HepG2 (cell line): Measurements from ENCODE around the gene PDSS2. TPM values are rescaled to one million over a fixed set of nuclear protein-coding genes. Genes with fewer than 3 reads are reported as not detected.

Experiments used
- ATAC-seq: fragments of 200-7000 bp; cut with Tn5 transposase; 3 replicates; pipeline ENCODE4 v1.9.1; 2020; ENCODE audit warnings: mild to moderate bottlenecking, moderate library complexity
- BruUV-seq: library from RNA; stranded (reverse); fragments of 400-500 nt; replicated peaks from 2 replicates; lab custom pipeline; 2021; lab: Mats Ljungman, UMichigan
- CTCF ChIA-PET: fragments of 300-600 bp; formaldehyde crosslinking; extraction: SDS; loops from one replicate; lab custom pipeline; 2021; ENCODE audit warnings: low total read pairs, inconsistent platforms, low intra/inter-chr PET ratio; lab: Yijun Ruan, JAX
- POLR2A ChIA-PET: fragments of 350-600 bp; sonication (Branson Sonifier 250); formaldehyde crosslinking; loops from one replicate; lab custom pipeline; 2020; ENCODE audit warnings: antibody characterized with exemption, inconsistent platforms; lab: Yijun Ruan, JAX
- DNase-seq: peaks from one replicate; pipeline ENCODE4 v3.0.0-alpha.2; 2015; ENCODE audit warnings: low spot score
- FAIRE-seq: peaks from 3 replicates; lab custom pipeline; 2011; peaks lifted over from hg19 to GRCh38; lab: Jason Lieb, UNC
- H2AFZ ChIP-seq: one replicate; pipeline ENCODE4 v1.6.1; 2011; ENCODE audit warnings: low read length, inconsistent platforms
- H3K27ac ChIP-seq: fragments of 300-600 bp; 3 replicates; pipeline ENCODE4 v1.8.0; 2011; ENCODE audit warnings: mixed run types, mild to moderate bottlenecking, mixed read lengths, low read length, inconsistent platforms; ENCODE audit not compliant: insufficient read depth; ENCODE audit errors: extremely low read length
- H3K27me3 ChIP-seq, 2 experiments: fragments of 200-600 bp in 1 of 2; 2 replicates in 1 of 2; 3 replicates in 1 of 2; pipeline versions ENCODE4 v1.6.0 to v1.8.0; 2011; ENCODE audit warnings: low read length in 2 of 2, mild to moderate bottlenecking in 2 of 2, moderate library complexity in 2 of 2, inconsistent platforms in 1 of 2; ENCODE audit not compliant: insufficient read depth in 2 of 2, control insufficient read depth in 1 of 2
- H3K36me3 ChIP-seq, 2 experiments: fragments of 200-600 bp in 1 of 2; replicated peaks in 1 of 2; 2 replicates in 1 of 2; 3 replicates in 1 of 2; pipeline versions ENCODE4 v1.5.1 to v1.8.0; 2011; ENCODE audit warnings: low read length in 2 of 2, inconsistent platforms in 1 of 2; ENCODE audit not compliant: insufficient read depth in 2 of 2, control insufficient read depth in 1 of 2
- H3K4me1 ChIP-seq: 2 replicates; pipeline ENCODE4 v1.5.1; 2012; ENCODE audit warnings: low read length, inconsistent platforms; ENCODE audit not compliant: insufficient read depth
- H3K4me2 ChIP-seq: 2 replicates; pipeline ENCODE4 v1.6.0; 2011; ENCODE audit warnings: low read depth, low read length, inconsistent platforms
- H3K4me3 ChIP-seq, 3 experiments: fragments of 200-600 bp in 1 of 3; sonication (generic), shearing (Covaris generic) in 1 of 3; replicated peaks in 1 of 3; 2 replicates each; pipeline ENCODE4 v1.5.1; 2011 to 2016; ENCODE audit warnings: low read length in 3 of 3, inconsistent platforms in 2 of 3, low read depth in 2 of 3, mild to moderate bottlenecking in 2 of 3, control low read depth in 1 of 3, mixed read lengths in 1 of 3; ENCODE audit not compliant: insufficient read depth in 1 of 3
- H3K79me2 ChIP-seq: one replicate; pipeline ENCODE4 v1.6.1; 2011; ENCODE audit warnings: low read length, inconsistent platforms; ENCODE audit not compliant: insufficient read depth
- H3K9ac ChIP-seq: 2 replicates; pipeline ENCODE4 v1.6.0; 2011; ENCODE audit warnings: mild to moderate bottlenecking, low read depth, low read length, inconsistent platforms; ENCODE audit not compliant: insufficient read depth
- H3K9me3 ChIP-seq: 2 replicates; pipeline ENCODE4 v1.5.1; 2012; ENCODE audit warnings: mild to moderate bottlenecking, low read length
- H4K20me1 ChIP-seq: 2 replicates; pipeline ENCODE4 v1.6.0; 2011; ENCODE audit warnings: inconsistent platforms, mild to moderate bottlenecking, low read length, moderate library complexity; ENCODE audit not compliant: insufficient read depth
- GLMP ChIP-seq: sonication (generic); formaldehyde crosslinking; IDR thresholded peaks from 2 replicates; pipeline ENCODE4 v1.9.0; 2021; ENCODE audit warnings: missing genetic modification reagents, mild to moderate bottlenecking, borderline replicate concordance
- HMGXB3 ChIP-seq: sonication (generic); formaldehyde crosslinking; IDR thresholded peaks from 2 replicates; pipeline ENCODE4 v1.4.0; 2020; ENCODE audit warnings: missing genetic modification reagents, borderline replicate concordance
- KDM5A ChIP-seq: fragments of 200-600 bp; sonication (generic); IDR thresholded peaks from 2 replicates; pipeline ENCODE4 v1.7.0; 2018; ENCODE audit warnings: antibody characterized with exemption, mild to moderate bottlenecking, low read length, borderline replicate concordance
- NFAT5 ChIP-seq: sonication (generic); formaldehyde crosslinking; IDR thresholded peaks from 2 replicates; pipeline ENCODE4 v1.4.0; 2020; ENCODE audit warnings: missing genetic modification reagents
- SOX5 ChIP-seq: IDR thresholded peaks from 2 replicates; pipeline ENCODE4 v1.6.1; 2016; ENCODE audit warnings: borderline replicate concordance
- STAT6 ChIP-seq: sonication (generic); formaldehyde crosslinking; IDR thresholded peaks from 2 replicates; pipeline ENCODE4 v1.4.0; 2020; ENCODE audit warnings: missing genetic modification reagents, mild to moderate bottlenecking, borderline replicate concordance
- SYNCRIP ChIP-seq: fragments of 200-400 bp; formaldehyde crosslinking; IDR thresholded peaks from 2 replicates; pipeline ENCODE4 v1.6.1; 2018; ENCODE audit warnings: mild to moderate bottlenecking, low read depth, low read length; ENCODE audit not compliant: insufficient read depth
- ZNF737 ChIP-seq: sonication (generic); formaldehyde crosslinking; IDR thresholded peaks from 2 replicates; pipeline ENCODE4 v1.5.0; 2020; ENCODE audit warnings: missing genetic modification reagents, mild to moderate bottlenecking, borderline replicate concordance
- ZNF768 ChIP-seq: sonication (generic); formaldehyde crosslinking; IDR thresholded peaks from 2 replicates; pipeline ENCODE4 v1.4.0; 2020; ENCODE audit warnings: missing genetic modification reagents
- WGBS: methylation state at CpG from one replicate; pipeline ENCODE4 v1.1.6; 2017; ENCODE audit warnings: low lambda C conversion rate; 5-methylcytosine and 5-hydroxymethylcytosine counted together
- in situ Hi-C: cut with HindIII; loops from 2 replicates; pipeline ENCODE4 v1.10.0; 2017; ENCODE audit warnings: low pct_unique_long_range_greater_than_20kb; ENCODE audit not compliant: extremely low pct_ligation_motif_present
- intact Hi-C: fragments of 100-400 bp; cut with micrococcal nuclease; formaldehyde crosslinking; loops from one replicate; pipeline ENCODE4 v1.10.0; 2022; ENCODE audit not compliant: unreplicated experiment
- polyA plus RNA-seq, 8 experiments: library from polyadenylated mRNA; depleted of rRNA in 3 of 8; stranded (reverse) in 7 of 8; unstranded in 1 of 8; fragments of >200 nt; fragmentation: Illumina TruSeq in 4 of 8; extraction: Trizol in 4 of 8; gene quantifications; 2 replicates each; pipeline versions ENCODE4 v1.2.1 to v1.2.3, GENCODE V29; 2011 to 2016; ENCODE audit warnings: low read depth in 4 of 8, missing spikeins in 1 of 8, mixed read lengths in 1 of 8; ENCODE audit not compliant: insufficient read depth in 1 of 8
- total RNA-seq, 5 experiments: library from RNA; depleted of rRNA; stranded (reverse); fragments of >200 nt; fragmentation: Illumina TruSeq; extraction: Trizol; gene quantifications; 2 replicates each; pipeline ENCODE4 v1.2.3, GENCODE V29; 2016; ENCODE audit warnings: low read depth in 1 of 5

PDSS2 gene
- total and polyA plus RNA-seq, 2 of the 13 experiments (the other 11 are each of a cell fraction or from before 2014, with no cell fraction given), result 16.2 to 17.0 TPM

- no peak for TF ChIP-seq NFAT5 (CRISPR knock-in tag)
- TF ChIP-seq KDM5A, result no peak
- no peak for TF ChIP-seq GLMP (CRISPR knock-in tag)
These were observed 98.9 kb downstream of the PDSS2 start (continued) for GRCh38 chr6:107360476-107360875.

- Histone ChIP-seq H3K79me2 (no peaks in the 10 kb centered on the region), H3K4me1 (peaks cover 18% of the 10 kb centered on the region), H4K20me1 (0 out of 2 replicates have a peak, but pooled peaks cover 3% of the 10 kb centered on the region), H3K27ac (no peak overlapping the region), H3K9ac (no peak overlapping the region), H3K36me3 (no peaks in the 10 kb centered on the region; a peak in 1 of 5 replicates), H3K27me3 (no peaks in the 10 kb centered on the region), H3K9me3 (no peaks in the 10 kb centered on the region), H3K4me2 (no peak overlapping the region), H2AFZ (no peak overlapping the region), H3K4me3 (no peak overlapping the region)
- no peak for DNase-seq
- ChIA-PET POLR2A (no interaction called here), CTCF (no interaction called here)
- in situ Hi-C loops (no loop called here), intact Hi-C loops (no loop called here)
- FAIRE-seq, result no peak
- WGBS, result 97% methylated on average over 2 of the region's 2 CpGs
- no peak for ATAC-seq
- no TSS peak for BruUV-seq
- no peak for TF ChIP-seq ZNF737 (CRISPR knock-in tag)
- no peak for TF ChIP-seq SOX5 (CRISPR knock-in tag)
- TF ChIP-seq STAT6 (CRISPR knock-in tag), result no peak
- TF ChIP-seq SYNCRIP, result no peak
- no peak for TF ChIP-seq HMGXB3 (CRISPR knock-in tag)
- no peak for TF ChIP-seq ZNF768 (CRISPR knock-in tag)
These were observed 101.5 kb downstream of the PDSS2 start for GRCh38 chr6:107357842-107358241.
